Ramos (cell line): ENCODE results near the gene GAREM1.
"Not testable (repeated sequence)": the region's sequence is repeated elsewhere in the genome, so short reads cannot be mapped to it uniquely, and the experiment has no call there.

Experiments
- in situ Hi-C: fragments of 300-500 bp; cut with MboI; formaldehyde crosslinking; loops from one replicate; pipeline ENCODE4 v1.14.3; 2022; ENCODE audit warnings: low sequenced_read_pairs; ENCODE audit not compliant: unreplicated experiment

Gene GAREM1

DNA sequence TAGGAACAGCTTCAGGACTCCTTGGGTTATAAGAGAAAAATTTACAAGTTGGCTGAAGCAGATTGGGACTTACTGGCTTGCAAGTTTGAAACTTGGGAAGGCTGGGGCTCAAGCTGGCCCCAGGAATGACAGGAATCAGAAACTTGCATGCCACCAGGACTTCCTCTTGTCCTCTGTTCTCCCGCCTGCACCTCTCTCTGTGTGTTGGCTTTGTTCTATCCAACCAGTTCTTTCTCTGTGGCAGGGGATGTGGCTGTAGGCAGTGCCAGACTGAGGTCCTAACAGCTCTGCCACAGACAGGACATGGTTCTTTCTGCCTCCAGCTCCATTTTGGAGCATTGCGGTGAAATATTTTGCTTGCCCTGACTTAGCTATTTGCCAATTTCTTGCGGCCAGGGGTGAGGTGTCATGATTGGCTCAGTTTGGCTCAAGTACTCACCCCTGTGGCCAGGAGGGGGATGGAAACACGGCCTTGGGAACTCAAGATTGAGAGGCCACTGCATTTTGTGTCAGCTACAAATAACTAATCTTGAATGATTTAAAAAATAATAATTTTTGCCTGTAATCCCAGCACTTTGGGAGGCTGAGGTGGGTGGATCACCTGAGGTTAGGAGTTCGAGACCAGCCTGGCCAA lies 231.9 kb downstream of the GAREM1 start:
- in situ Hi-C loops = no loop called here

- in situ Hi-C loops = no loop called here
Measured at GRCh38 chr18:32237049-32237448, 233.6 kb downstream of the GAREM1 start.

GRCh38 chr18:32233348-32233747 lies 237.3 kb downstream of the GAREM1 start:
- in situ Hi-C loops = not testable (repeated sequence)

- in situ Hi-C loops = no loop called here
Measured at GRCh38 chr18:32219431-32220018, 251.2 kb downstream of the GAREM1 start.

- in situ Hi-C loops = no loop called here
Measured at GRCh38 chr18:32216390-32216789, 254.3 kb downstream of the GAREM1 start.

GRCh38 chr18:32213693-32214092 lies 257.0 kb downstream of the GAREM1 start:
- in situ Hi-C loops = no loop called here
